Upper lobe of left lung (tissue), 6 donors: ENCODE measurements around the gene IFT22. TPM values are rescaled to one million over a fixed set of nuclear protein-coding genes. Genes with fewer than 3 reads are reported as not detected.
"Not testable (repeated sequence)": the region's sequence is repeated elsewhere in the genome, so short reads cannot be mapped to it uniquely, and the experiment has no call there.

Experiments
- ATAC-seq, 2 donors: fragments of 200-7000 bp; cut with Tn5 transposase; one replicate each; pipeline ENCODE4 v1.9.1; 2022; ENCODE audit warnings: mild to moderate bottlenecking in 2 of 2, moderate library complexity in 2 of 2; ENCODE audit not compliant: low FRiP score in 2 of 2
- DNase-seq, 2 donors: peaks; one replicate each; pipeline ENCODE4 v3.0.0-alpha.2; 2019 to 2020
- H3K27ac ChIP-seq, 4 donors: fragments of 200-600 bp; sonication (generic); one replicate each; pipeline ENCODE4 v1.5.1; 2016 to 2019
- H3K27me3 ChIP-seq, 4 donors: fragments of 200-600 bp; sonication (generic); one replicate each; pipeline ENCODE4 v1.5.1; 2017 to 2019
- H3K36me3 ChIP-seq, 4 donors: fragments of 200-600 bp; sonication (generic); one replicate each; pipeline ENCODE4 v1.5.1; 2016 to 2019
- H3K4me1 ChIP-seq, 4 donors: fragments of 200-600 bp; sonication (generic); one replicate each; pipeline ENCODE4 v1.5.1; 2018 to 2019
- H3K4me3 ChIP-seq, 4 donors: fragments of 200-600 bp; sonication (generic); one replicate each; pipeline ENCODE4 v1.5.1; 2017 to 2019; ENCODE audit warnings: mild to moderate bottlenecking in 2 of 4, moderate library complexity in 1 of 4
- H3K9me3 ChIP-seq, 4 donors: fragments of 200-600 bp; sonication (generic); one replicate each; pipeline ENCODE4 v1.5.1; 2018 to 2019
- CTCF ChIP-seq, 6 experiments: fragments of 450-650 bp in 4 of 6; fragments of 200-600 bp in 2 of 6; sonication (generic) in 2 of 6; IDR thresholded peaks; one replicate each; pipeline ENCODE4 v1.5.1; 2016 to 2019; ENCODE audit warnings: antibody characterized with exemption in 6 of 6
- EP300 ChIP-seq, 4 donors: sonication (generic); formaldehyde crosslinking; IDR thresholded peaks; one replicate each; pipeline ENCODE4 v1.5.1; 2017; ENCODE audit warnings: antibody characterized with exemption in 4 of 4, control low read depth in 2 of 4
- POLR2A ChIP-seq, 4 donors: fragments of 450-650 bp; IDR thresholded peaks; one replicate each; pipeline ENCODE4 v1.5.1; 2016 to 2017; ENCODE audit warnings: antibody characterized with exemption in 4 of 4, mild to moderate bottlenecking in 2 of 4
- POLR2AphosphoS5 ChIP-seq, 2 donors: sonication (generic); formaldehyde crosslinking; IDR thresholded peaks; one replicate each; pipeline ENCODE4 v1.5.1; 2017; ENCODE audit warnings: antibody characterized with exemption in 2 of 2
- WGBS, 2 donors: methylation state at CpG; one replicate each; pipeline ENCODE4 v1.1.5; 2017 to 2018; 5-methylcytosine and 5-hydroxymethylcytosine counted together
- total RNA-seq, 6 donors: library from RNA; depleted of rRNA in 4 of 6; stranded (reverse); fragments of >200 nt in 4 of 6; gene quantifications; one replicate each; pipeline versions ENCODE4 v1.1.0 to v1.2.1, GENCODE V29; 2016 to 2021
- donor health status: DM: no; HTN: no; CAD: no; lungs with moderate emphysema.
- donor health status: DM: no; HTN: yes; CAD: no; lungs with severe emphysema.

The IFT22 gene
- total RNA-seq, 6 donors from 2014 or later: 7.3 to 30.5 (median 17.3) TPM

- Histone ChIP-seq H3K4me1 (peaks cover 0 to 2% (median 0%) of the 10 kb centered on the region in 4 donors), H3K4me3 (no peak overlapping the region), H3K36me3 (no peaks in the 10 kb centered on the region), H3K27me3 (peaks cover 0 to 14% (median 7%) of the 10 kb centered on the region in 4 donors), H3K9me3 (no peaks in the 10 kb centered on the region), H3K27ac (no peak overlapping the region)
- WGBS, 2 donors: 48 to 51% methylated on average over 12 of the region's 12 CpGs
- no peak for TF ChIP-seq POLR2AphosphoS5 (IDR thresholded peaks at IDR 0.05)
- no peak for TF ChIP-seq POLR2A (IDR thresholded peaks at IDR 0.05)
- no peak for TF ChIP-seq CTCF (IDR thresholded peaks at IDR 0.05)
- TF ChIP-seq EP300 (IDR thresholded peaks at IDR 0.05): no peak
- DNase-seq: no peak
- ATAC-seq: no peak
These were observed 27.4 kb downstream of the IFT22 start for GRCh38 chr7:101294039-101294831.

- 51 to 61% methylated on average over 13 to 16 of the region's 16 CpGs for WGBS, 2 donors
- H3K27ac ChIP-seq, ATAC-seq, H3K9me3 ChIP-seq, DNase-seq, H3K4me1 ChIP-seq, H3K27me3 ChIP-seq, H3K4me3 ChIP-seq, H3K36me3 ChIP-seq: not testable (repeated sequence)
These were observed 28.3 kb downstream of the IFT22 start for GRCh38 chr7:101293069-101294021.

GRCh38 chr7:101292566-101292965, 29.0 kb downstream of the IFT22 start:
- H3K9me3 ChIP-seq, ATAC-seq, H3K4me3 ChIP-seq, H3K4me1 ChIP-seq, H3K27ac ChIP-seq, DNase-seq, H3K27me3 ChIP-seq, H3K36me3 ChIP-seq: not testable (repeated sequence)
- WGBS, 2 donors: 67 to 87% methylated on average over 5 of the region's 5 CpGs

- not testable (repeated sequence) for H3K27ac ChIP-seq, H3K4me1 ChIP-seq, H3K4me3 ChIP-seq, H3K27me3 ChIP-seq, H3K36me3 ChIP-seq, H3K9me3 ChIP-seq
- TF ChIP-seq CTCF (IDR thresholded peaks at IDR 0.05): peak in 5 of 6 experiments; percentile 43 to 66 (median 59)
- ATAC-seq (peak in 1 of 2 donors; percentile 75), DNase-seq (peak in 1 of 2 donors; percentile 66)
- WGBS, 2 donors: 24 to 28% methylated on average over 14 to 16 of the region's 18 CpGs
These were observed 31.2 kb downstream of the IFT22 start for GRCh38 chr7:101290186-101291037.

DNA sequence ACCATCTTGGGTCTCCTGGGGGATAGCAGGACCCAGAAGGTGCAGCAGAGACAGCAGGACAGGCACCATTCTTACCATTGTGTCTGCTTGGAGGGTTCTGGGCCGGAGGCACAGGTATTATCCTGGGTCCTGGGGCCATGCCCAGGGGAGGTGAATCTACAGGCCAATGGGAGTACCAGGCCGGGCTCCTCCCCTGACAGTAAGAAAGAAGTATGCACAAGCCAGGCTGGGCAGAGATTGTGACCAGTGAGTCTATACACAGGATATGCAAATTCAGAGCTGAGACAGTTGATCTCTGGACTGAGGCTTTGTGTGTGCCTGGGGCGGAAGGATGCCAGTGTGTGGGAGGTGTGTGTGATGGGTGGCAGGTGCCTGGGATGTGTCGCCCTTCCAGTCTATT, 31.9 kb downstream of the IFT22 start:
- not testable (repeated sequence) for H3K4me3 ChIP-seq, H3K36me3 ChIP-seq, DNase-seq, H3K27ac ChIP-seq, H3K9me3 ChIP-seq, H3K27me3 ChIP-seq, H3K4me1 ChIP-seq
- WGBS, 2 donors: 50 to 77% methylated on average over 2 to 3 of the region's 4 CpGs
- peak in 1 of 2 donors; percentile 6 for ATAC-seq

DNA sequence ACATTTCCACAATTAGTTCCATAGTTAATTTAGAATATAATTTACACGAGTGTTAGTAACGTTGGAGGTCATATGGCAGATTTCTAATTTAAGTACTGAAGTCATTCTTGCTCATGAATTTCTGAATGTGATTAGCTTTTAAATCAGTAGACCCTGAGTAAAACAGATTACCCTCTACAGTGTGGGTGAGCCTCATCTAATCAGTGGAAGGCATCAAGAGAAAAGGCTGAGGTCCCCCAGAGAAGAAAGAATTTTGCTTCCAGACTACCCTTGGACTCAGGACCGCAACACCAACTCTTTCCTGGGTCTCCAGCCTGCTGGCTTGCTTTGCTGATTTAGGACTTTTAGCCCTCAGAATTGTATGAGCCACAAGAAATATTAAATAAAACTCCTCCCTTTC, 33.2 kb downstream of the IFT22 start:
- H3K9me3 ChIP-seq: no peaks in the 10 kb centered on the region
- H3K4me3 ChIP-seq: no peak overlapping the region
- TF ChIP-seq CTCF (IDR thresholded peaks at IDR 0.05): no peak
- no peak for TF ChIP-seq POLR2AphosphoS5 (IDR thresholded peaks at IDR 0.05)
- TF ChIP-seq POLR2A (IDR thresholded peaks at IDR 0.05): no peak
- no peak for TF ChIP-seq EP300 (IDR thresholded peaks at IDR 0.05)
- no peak overlapping the region for H3K27ac ChIP-seq
- peaks cover 0 to 4% (median 0%) of the 10 kb centered on the region in 4 donors for H3K27me3 ChIP-seq
- ATAC-seq (no peak), DNase-seq (no peak)
- H3K4me1 ChIP-seq: no peaks in the 10 kb centered on the region
- no peaks in the 10 kb centered on the region for H3K36me3 ChIP-seq
- WGBS, 2 donors: 90 to 91% methylated on average over 3 of the region's 3 CpGs
